OCI-LY7 (cell line): Measurements from ENCODE around the gene TBC1D24.

Experiments used
- EZH2phosphoT487 ChIP-seq: fragments of 200-600 bp; sonication (generic); IDR thresholded peaks from 2 replicates; pipeline ENCODE4 v1.6.1; 2018; ENCODE audit warnings: low read depth, borderline replicate concordance, mild to moderate bottlenecking, mixed run types, antibody characterized with exemption, low read length, moderate library complexity, mixed read lengths
- TF ChIP-seq, protein P1 (sequence below): fragments of 200-600 bp; sonication (generic); conservative IDR thresholded peaks from 2 replicates; pipeline ENCODE4 v1.5.1; 2014; ENCODE audit warnings: mild to moderate bottlenecking, antibody characterized with exemption, low read length, moderate library complexity, mixed read lengths

GRCh38 chr16:2472885-2473445 lies 2.0 kb upstream of the TBC1D24 start:
- TF ChIP-seq, protein P1, sequence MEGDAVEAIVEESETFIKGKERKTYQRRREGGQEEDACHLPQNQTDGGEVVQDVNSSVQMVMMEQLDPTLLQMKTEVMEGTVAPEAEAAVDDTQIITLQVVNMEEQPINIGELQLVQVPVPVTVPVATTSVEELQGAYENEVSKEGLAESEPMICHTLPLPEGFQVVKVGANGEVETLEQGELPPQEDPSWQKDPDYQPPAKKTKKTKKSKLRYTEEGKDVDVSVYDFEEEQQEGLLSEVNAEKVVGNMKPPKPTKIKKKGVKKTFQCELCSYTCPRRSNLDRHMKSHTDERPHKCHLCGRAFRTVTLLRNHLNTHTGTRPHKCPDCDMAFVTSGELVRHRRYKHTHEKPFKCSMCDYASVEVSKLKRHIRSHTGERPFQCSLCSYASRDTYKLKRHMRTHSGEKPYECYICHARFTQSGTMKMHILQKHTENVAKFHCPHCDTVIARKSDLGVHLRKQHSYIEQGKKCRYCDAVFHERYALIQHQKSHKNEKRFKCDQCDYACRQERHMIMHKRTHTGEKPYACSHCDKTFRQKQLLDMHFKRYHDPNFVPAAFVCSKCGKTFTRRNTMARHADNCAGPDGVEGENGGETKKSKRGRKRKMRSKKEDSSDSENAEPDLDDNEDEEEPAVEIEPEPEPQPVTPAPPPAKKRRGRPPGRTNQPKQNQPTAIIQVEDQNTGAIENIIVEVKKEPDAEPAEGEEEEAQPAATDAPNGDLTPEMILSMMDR = no peak
- TF ChIP-seq EZH2phosphoT487 = no peak
